ENCODE measurements around the gene KPRP. TPM values are rescaled to one million over a fixed set of nuclear protein-coding genes. Genes with fewer than 3 reads are reported as not detected.

KPRP gene, protein sequence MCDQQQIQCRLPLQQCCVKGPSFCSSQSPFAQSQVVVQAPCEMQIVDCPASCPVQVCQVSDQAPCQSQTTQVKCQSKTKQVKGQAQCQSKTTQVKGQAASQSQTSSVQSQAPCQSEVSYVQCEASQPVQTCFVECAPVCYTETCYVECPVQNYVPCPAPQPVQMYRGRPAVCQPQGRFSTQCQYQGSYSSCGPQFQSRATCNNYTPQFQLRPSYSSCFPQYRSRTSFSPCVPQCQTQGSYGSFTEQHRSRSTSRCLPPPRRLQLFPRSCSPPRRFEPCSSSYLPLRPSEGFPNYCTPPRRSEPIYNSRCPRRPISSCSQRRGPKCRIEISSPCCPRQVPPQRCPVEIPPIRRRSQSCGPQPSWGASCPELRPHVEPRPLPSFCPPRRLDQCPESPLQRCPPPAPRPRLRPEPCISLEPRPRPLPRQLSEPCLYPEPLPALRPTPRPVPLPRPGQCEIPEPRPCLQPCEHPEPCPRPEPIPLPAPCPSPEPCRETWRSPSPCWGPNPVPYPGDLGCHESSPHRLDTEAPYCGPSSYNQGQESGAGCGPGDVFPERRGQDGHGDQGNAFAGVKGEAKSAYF
- polyA plus RNA-seq (2012; ENCODE audit: insufficient read length, low read depth): not detected

DNA sequence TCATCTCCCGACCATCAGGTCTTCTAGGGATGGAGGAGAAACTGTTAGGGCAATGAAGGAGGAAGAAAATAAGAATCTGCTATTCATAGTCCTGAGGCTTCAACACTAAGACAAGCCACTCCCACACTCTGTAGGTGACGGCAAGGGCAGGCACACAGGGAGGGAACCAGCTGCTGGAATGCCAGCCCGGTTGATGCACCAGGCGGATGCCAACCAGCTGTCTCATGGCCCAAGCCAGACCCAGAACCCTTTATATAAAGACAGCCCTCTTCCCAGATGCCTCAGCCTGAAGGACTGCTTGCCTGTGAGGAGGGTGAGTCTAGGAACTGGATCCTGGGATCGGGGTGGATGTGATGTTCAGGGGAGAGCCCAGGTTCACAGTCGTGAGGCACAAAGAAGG is at the start of gene KPRP:
KPRP (plus strand) TSS at position 279 of the 400 bp plus-strand sequence. CDS start 1,564 bp downstream, outside the sequence.
- TF ChIP-seq FOXP2 (optimal IDR thresholded peaks at IDR 0.05; ENCODE audit: borderline replicate concordance, extremely low read depth, extremely low read length, insufficient read depth): no peak
- TF ChIP-seq SIN3A (IDR thresholded peaks at IDR 0.05; ENCODE audit: borderline replicate concordance, insufficient read depth, low read length): no peak
- TF ChIP-seq REST (IDR thresholded peaks at IDR 0.05; ENCODE audit: insufficient read depth in 1 of 2, low read depth in 2 of 2, low read length in 2 of 2): no peak
- no peak for TF ChIP-seq POLR2AphosphoS5 (IDR thresholded peaks at IDR 0.05; ENCODE audit: low read depth, low read length)
- TF ChIP-seq TAF1 (IDR thresholded peaks at IDR 0.05; ENCODE audit: borderline replicate concordance, insufficient read depth, low read length): no peak

DNA sequence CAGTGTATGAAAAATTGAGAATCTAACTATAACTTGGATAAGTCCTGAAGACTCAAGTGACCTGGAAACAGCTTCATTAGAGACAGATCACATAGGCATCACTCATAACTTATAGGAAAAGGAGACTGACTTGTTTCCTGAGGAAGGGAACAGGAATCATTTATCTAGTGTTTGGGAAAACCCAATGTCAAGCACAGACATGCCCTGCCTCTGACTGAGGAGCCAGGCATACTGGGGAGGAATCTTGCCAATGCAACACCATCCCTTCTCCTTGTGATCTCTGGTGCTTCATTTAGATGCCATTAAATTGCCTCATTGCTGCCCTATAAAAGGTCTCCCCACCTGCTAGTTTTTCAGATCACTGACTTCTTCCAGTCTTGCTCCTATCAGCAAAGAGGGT is 39.6 kb upstream of the KPRP start:
- TF ChIP-seq FOXP2 (optimal IDR thresholded peaks at IDR 0.05; ENCODE audit: borderline replicate concordance, extremely low read depth, extremely low read length, insufficient read depth): no peak
- no peak for TF ChIP-seq POLR2AphosphoS5 (IDR thresholded peaks at IDR 0.05; ENCODE audit: low read depth, low read length)
- TF ChIP-seq SIN3A (IDR thresholded peaks at IDR 0.05; ENCODE audit: borderline replicate concordance, insufficient read depth, low read length): no peak
- no peak for TF ChIP-seq TAF1 (IDR thresholded peaks at IDR 0.05; ENCODE audit: borderline replicate concordance, insufficient read depth, low read length)

GRCh38 chr1:152725261-152725660 is 32.6 kb upstream of the KPRP start:
- no peak for TF ChIP-seq FOXP2 (optimal IDR thresholded peaks at IDR 0.05; ENCODE audit: borderline replicate concordance, extremely low read depth, extremely low read length, insufficient read depth)
- TF ChIP-seq TAF1 (IDR thresholded peaks at IDR 0.05; ENCODE audit: borderline replicate concordance, insufficient read depth, low read length): no peak
- TF ChIP-seq SIN3A (IDR thresholded peaks at IDR 0.05; ENCODE audit: borderline replicate concordance, insufficient read depth, low read length): no peak
- no peak for TF ChIP-seq REST (IDR thresholded peaks at IDR 0.05; ENCODE audit: insufficient read depth in 1 of 2, low read depth in 2 of 2, low read length in 2 of 2)
- TF ChIP-seq POLR2AphosphoS5 (IDR thresholded peaks at IDR 0.05; ENCODE audit: low read depth, low read length): no peak

DNA sequence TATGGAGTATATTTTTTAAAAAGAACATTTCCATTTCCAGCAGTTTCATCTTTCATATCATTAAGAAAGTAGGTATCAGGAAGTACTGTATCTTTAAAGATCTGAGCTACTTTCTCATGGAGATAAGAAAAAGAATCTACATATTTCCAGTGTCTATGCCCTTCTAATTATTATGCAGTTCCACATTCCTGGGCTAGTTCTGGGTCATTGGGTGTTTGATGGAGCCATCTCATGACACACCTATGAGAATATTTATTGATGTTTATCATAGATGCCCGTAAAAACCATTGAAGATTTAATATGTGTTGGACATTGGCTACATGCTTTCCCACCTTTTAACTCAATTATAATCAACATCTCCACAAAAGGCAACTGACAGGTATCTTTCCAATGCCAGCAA is 28.8 kb upstream of the KPRP start:
- no peak for TF ChIP-seq FOXP2 (optimal IDR thresholded peaks at IDR 0.05; ENCODE audit: borderline replicate concordance, extremely low read depth, extremely low read length, insufficient read depth)
- no peak for TF ChIP-seq TAF1 (IDR thresholded peaks at IDR 0.05; ENCODE audit: borderline replicate concordance, insufficient read depth, low read length)
- TF ChIP-seq REST (IDR thresholded peaks at IDR 0.05; ENCODE audit: insufficient read depth in 1 of 2, low read depth in 2 of 2, low read length in 2 of 2): no peak
- TF ChIP-seq POLR2AphosphoS5 (IDR thresholded peaks at IDR 0.05; ENCODE audit: low read depth, low read length): no peak
- no peak for TF ChIP-seq SIN3A (IDR thresholded peaks at IDR 0.05; ENCODE audit: borderline replicate concordance, insufficient read depth, low read length)

- TF ChIP-seq REST (IDR thresholded peaks at IDR 0.05; ENCODE audit: insufficient read depth in 1 of 2, low read depth in 2 of 2, low read length in 2 of 2): no peak
- no peak for TF ChIP-seq POLR2AphosphoS5 (IDR thresholded peaks at IDR 0.05; ENCODE audit: low read depth, low read length)
- TF ChIP-seq SIN3A (IDR thresholded peaks at IDR 0.05; ENCODE audit: borderline replicate concordance, insufficient read depth, low read length): no peak
- no peak for TF ChIP-seq TAF1 (IDR thresholded peaks at IDR 0.05; ENCODE audit: borderline replicate concordance, insufficient read depth, low read length)
- no peak for TF ChIP-seq FOXP2 (optimal IDR thresholded peaks at IDR 0.05; ENCODE audit: borderline replicate concordance, extremely low read depth, extremely low read length, insufficient read depth)
These were observed 22.2 kb upstream of the KPRP start for GRCh38 chr1:152735648-152736047.
